Central memory CD4-positive, alpha-beta T cell (primary cell): ENCODE measurements around the gene PNMA8B.

Experiments used
- DNase-seq: peaks from one replicate; pipeline ENCODE4 v3.0.0; 2022

The PNMA8B gene

GRCh38 chr19:46452186-46452585, 43.5 kb downstream of the PNMA8B start:
- DNase-seq: no peak

DNA sequence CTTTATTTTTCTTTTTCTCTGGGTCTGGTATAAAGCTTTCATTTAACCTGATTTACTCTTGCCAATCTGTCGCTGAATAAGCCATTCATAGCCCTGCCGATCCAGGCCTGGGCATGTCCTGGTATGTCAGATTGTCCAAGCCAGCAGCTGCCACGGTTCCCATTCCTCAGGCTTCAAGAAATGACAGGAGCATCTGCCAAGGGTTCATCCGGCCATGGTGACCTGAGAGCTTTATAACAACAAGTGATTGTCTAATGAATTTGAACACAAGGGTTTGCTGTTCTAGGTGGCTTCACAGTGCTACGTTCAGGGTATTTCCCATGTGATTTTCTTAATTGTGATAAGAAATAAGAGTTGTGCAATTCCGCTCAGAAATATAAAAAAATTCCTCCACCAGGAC, 44.3 kb downstream of the PNMA8B start:
- no peak for DNase-seq

DNA sequence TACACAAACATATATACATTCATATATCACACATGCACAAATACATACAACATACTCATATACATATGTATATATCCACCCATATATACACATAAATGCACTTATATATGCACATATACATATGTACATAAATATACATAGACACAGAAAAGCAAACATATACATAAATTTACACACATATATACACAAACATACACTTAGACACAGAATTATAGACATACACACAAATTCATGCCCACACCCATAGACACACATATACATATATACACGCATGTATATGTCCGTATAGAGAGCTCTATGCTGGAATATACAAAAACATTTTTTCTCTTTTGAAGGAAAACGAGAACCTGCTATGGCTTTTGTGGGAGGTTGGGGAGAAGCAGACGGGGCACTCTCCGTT, 44.9 kb downstream of the PNMA8B start:
- DNase-seq: no peak

DNA sequence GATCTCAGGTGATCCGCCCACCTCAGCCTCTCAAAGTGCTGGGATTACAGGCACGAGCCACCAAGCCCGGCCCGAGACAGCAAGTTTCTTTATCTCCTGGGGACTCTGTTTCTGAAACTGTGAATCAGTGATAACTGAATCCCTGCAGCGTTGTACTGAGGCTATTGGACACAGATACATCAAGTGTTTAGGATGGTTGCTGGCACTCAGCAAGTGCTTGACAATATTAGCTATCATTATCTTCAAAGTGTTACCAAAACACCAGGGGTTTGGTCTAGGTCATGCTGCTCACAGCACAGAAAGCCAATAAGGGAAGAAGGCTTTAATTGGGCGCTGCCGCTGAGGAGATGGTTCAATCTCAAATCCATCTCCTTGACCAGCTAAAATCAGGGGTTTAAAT, 46.4 kb downstream of the PNMA8B start:
- DNase-seq: no peak

- no peak for DNase-seq
Measured at GRCh38 chr19:46448601-46449000, 47.1 kb downstream of the PNMA8B start.

- no peak for DNase-seq
Measured at GRCh38 chr19:46447824-46448223, 47.8 kb downstream of the PNMA8B start.

- no peak for DNase-seq
Measured at GRCh38 chr19:46447006-46447405, 48.7 kb downstream of the PNMA8B start.

DNA sequence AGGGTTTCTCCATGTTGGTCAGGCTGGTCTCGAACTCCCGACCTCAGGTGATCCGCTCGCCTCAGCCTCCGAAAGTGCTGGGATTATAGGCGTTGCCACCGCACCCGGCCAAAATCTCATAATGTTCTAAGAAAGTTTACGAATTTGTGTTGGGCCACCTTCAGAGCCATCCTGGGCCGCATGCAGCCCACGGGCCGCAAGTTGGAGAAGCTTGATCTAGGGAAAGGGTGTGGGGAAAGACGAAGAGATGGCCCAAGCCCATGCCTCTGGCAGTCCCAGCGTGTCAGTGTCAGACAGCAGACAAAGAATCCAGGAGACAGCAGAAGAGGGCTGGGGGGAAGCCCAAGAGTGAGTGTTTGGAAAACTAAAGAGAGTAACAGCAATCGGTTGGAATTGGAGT, 49.6 kb downstream of the PNMA8B start:
- no peak for DNase-seq

GRCh38 chr19:46442808-46443450, 52.7 kb downstream of the PNMA8B start:
- no peak for DNase-seq

DNA sequence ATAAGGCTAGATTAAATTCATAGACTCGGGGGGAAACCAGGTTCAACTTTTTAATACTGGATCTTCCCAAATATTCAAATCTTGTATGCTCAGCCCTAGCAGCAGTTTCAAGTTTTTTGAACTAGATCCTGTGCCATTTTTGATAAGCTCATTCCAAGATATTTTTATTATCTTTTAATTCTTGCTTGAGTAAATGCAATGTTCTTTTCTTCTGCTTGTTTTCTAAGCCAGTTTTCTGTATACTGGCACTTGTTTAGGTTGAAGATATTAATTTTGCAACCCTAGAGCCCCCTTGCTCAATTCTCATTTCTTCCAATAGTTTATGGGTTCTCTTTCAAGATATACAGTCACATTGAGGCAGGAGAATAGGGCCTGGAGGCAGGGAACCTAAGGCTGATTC, 53.8 kb downstream of the PNMA8B start:
- DNase-seq: no peak
